H1 (cell line): ENCODE data around the gene RTN4IP1. TPM values are rescaled to one million over a fixed set of nuclear protein-coding genes. Genes with fewer than 3 reads are reported as not detected.

Experiments
- CTCF ChIA-PET: fragments of 300-600 bp; sonication (Branson Sonifier 250); formaldehyde crosslinking; loops from one replicate; lab custom pipeline; 2021; ENCODE audit not compliant: partially characterized antibody; lab: Charles Lee
- POLR2A ChIA-PET: fragments of 300-600 bp; sonication (Branson Sonifier 250); formaldehyde crosslinking; loops from one replicate; lab custom pipeline; 2021; ENCODE audit warnings: inconsistent platforms; ENCODE audit not compliant: partially characterized antibody; lab: Charles Lee
- DNase-seq, 2 experiments: peaks; one replicate each; pipeline versions ENCODE4 v3.0.0 to v3.0.0-alpha.2; 2010 to 2022; ENCODE audit warnings: low spot score in 2 of 2, low read depth in 1 of 2, mixed read lengths in 1 of 2
- FAIRE-seq: peaks from 2 replicates; lab custom pipeline; 2011; peaks lifted over from hg19 to GRCh38; lab: Jason Lieb, UNC
- H2AFZ ChIP-seq: 2 replicates; pipeline ENCODE4 v1.8.1; 2012; ENCODE audit warnings: low read length, inconsistent platforms
- H2AK5ac ChIP-seq: 2 replicates; pipeline ENCODE4 v1.6.1; 2013; ENCODE audit warnings: low read depth, low read length
- H2BK120ac ChIP-seq: replicated peaks from 2 replicates; pipeline ENCODE3; 2013; ENCODE audit warnings: low read depth, low read length, inconsistent platforms
- H2BK12ac ChIP-seq: 2 replicates; pipeline ENCODE4 v1.6.1; 2013; ENCODE audit warnings: low read depth, low read length
- H2BK15ac ChIP-seq: 2 replicates; pipeline ENCODE4 v1.6.1; 2013; ENCODE audit warnings: low read length
- H2BK20ac ChIP-seq: 2 replicates; pipeline ENCODE4 v1.6.1; 2013; ENCODE audit warnings: low read length
- H2BK5ac ChIP-seq: 2 replicates; pipeline ENCODE4 v1.6.1; 2013; ENCODE audit warnings: low read depth, low read length
- H3K14ac ChIP-seq: 2 replicates; pipeline ENCODE4 v1.6.1; 2013; ENCODE audit warnings: inconsistent platforms; ENCODE audit not compliant: insufficient read length
- H3K18ac ChIP-seq: 2 replicates; pipeline ENCODE4 v1.6.1; 2013; ENCODE audit warnings: low read length; ENCODE audit errors: extremely low read depth
- H3K23ac ChIP-seq: 2 replicates; pipeline ENCODE4 v1.6.1; 2013; ENCODE audit warnings: inconsistent platforms; ENCODE audit not compliant: insufficient read length
- H3K23me2 ChIP-seq: 2 replicates; pipeline ENCODE4 v1.6.1; 2013; ENCODE audit warnings: low read depth, low read length
- H3K27ac ChIP-seq: 2 replicates; pipeline ENCODE4 v1.6.1; 2011; ENCODE audit warnings: low read depth, low read length, inconsistent platforms
- H3K27me3 ChIP-seq, 4 experiments: replicated peaks in 1 of 4; 1 replicate in 1 of 4; 2 replicates in 3 of 4; pipeline versions ENCODE4 v1.6.1 to v1.8.1; 2011 to 2013; ENCODE audit warnings: low read length in 3 of 4, mild to moderate bottlenecking in 3 of 4, inconsistent platforms in 2 of 4, mixed read lengths in 2 of 4, moderate library complexity in 1 of 4; ENCODE audit not compliant: control insufficient read depth in 3 of 4, insufficient read depth in 3 of 4; ENCODE audit errors: extremely low read depth in 1 of 4
- H3K36me3 ChIP-seq, 4 experiments: 2 replicates each; pipeline versions ENCODE4 v1.6.1 to v1.8.1; 2011 to 2013; ENCODE audit warnings: mild to moderate bottlenecking in 4 of 4, low read length in 3 of 4, moderate library complexity in 2 of 4, control low read depth in 1 of 4, inconsistent platforms in 1 of 4; ENCODE audit not compliant: insufficient read depth in 4 of 4, control insufficient read depth in 2 of 4
- H3K4ac ChIP-seq: replicated peaks from 2 replicates; pipeline ENCODE3; 2013; ENCODE audit warnings: low read length, low read depth, mixed read lengths, inconsistent platforms; ENCODE audit not compliant: insufficient read length
- H3K4me1 ChIP-seq, 4 experiments: replicated peaks in 1 of 4; 1 replicate in 1 of 4; 2 replicates in 3 of 4; pipeline versions ENCODE4 v1.6.1 to v1.8.1; 2011 to 2013; ENCODE audit warnings: low read length in 3 of 4, inconsistent platforms in 2 of 4, mixed read lengths in 1 of 4; ENCODE audit not compliant: insufficient read depth in 4 of 4, control insufficient read depth in 3 of 4
- H3K4me2 ChIP-seq, 2 experiments: 2 replicates each; pipeline versions ENCODE4 v1.6.1 to v1.8.1; 2011 to 2013; ENCODE audit warnings: low read depth in 2 of 2, low read length in 2 of 2, control low read depth in 1 of 2, inconsistent platforms in 1 of 2, mild to moderate bottlenecking in 1 of 2; ENCODE audit not compliant: insufficient read depth in 1 of 2
- H3K4me3 ChIP-seq, 4 experiments: fragments of 200-600, 300-600 bp in 1 of 4; sonication (generic), shearing (Covaris generic), sonication (Bioruptor Twin) in 1 of 4; 2 replicates each; pipeline versions ENCODE4 v1.5.1 to v1.8.1; 2011 to 2016; ENCODE audit warnings: low read length in 4 of 4, low read depth in 3 of 4, control low read depth in 2 of 4, inconsistent platforms in 2 of 4, mild to moderate bottlenecking in 2 of 4, mixed read lengths in 1 of 4, moderate library complexity in 1 of 4; ENCODE audit not compliant: insufficient read depth in 2 of 4; ENCODE audit errors: extremely low read depth in 1 of 4
- H3K56ac ChIP-seq: replicated peaks from 2 replicates; pipeline ENCODE3; 2013; ENCODE audit warnings: low read depth, mild to moderate bottlenecking, mixed read lengths, low read length, inconsistent platforms; ENCODE audit not compliant: insufficient read length
- H3K79me1 ChIP-seq: 2 replicates; pipeline ENCODE4 v1.6.1; 2013; ENCODE audit warnings: low read depth, low read length, control low read depth
- H3K79me2 ChIP-seq, 2 experiments: 2 replicates each; pipeline versions ENCODE4 v1.6.1 to v1.8.1; 2012 to 2013; ENCODE audit warnings: low read length in 2 of 2, mild to moderate bottlenecking in 2 of 2, inconsistent platforms in 1 of 2; ENCODE audit not compliant: insufficient read depth in 2 of 2, control insufficient read depth in 1 of 2
- H3K9ac ChIP-seq, 4 experiments: replicated peaks in 1 of 4; 1 replicate in 1 of 4; 2 replicates in 3 of 4; pipeline versions ENCODE4 v1.6.1 to v1.8.1; 2011 to 2013; ENCODE audit warnings: low read depth in 3 of 4, low read length in 3 of 4, control low read depth in 2 of 4, mild to moderate bottlenecking in 2 of 4, moderate library complexity in 2 of 4, inconsistent platforms in 1 of 4; ENCODE audit errors: extremely low read depth in 1 of 4
- H3K9me3 ChIP-seq, 2 experiments: 2 replicates each; pipeline versions ENCODE4 v1.6.1 to v1.8.1; 2012 to 2013; ENCODE audit warnings: mild to moderate bottlenecking in 2 of 2, moderate library complexity in 2 of 2, control low read depth in 1 of 2, inconsistent platforms in 1 of 2, low read depth in 1 of 2, low read length in 1 of 2, mixed read lengths in 1 of 2; ENCODE audit not compliant: insufficient read depth in 2 of 2
- H4K20me1 ChIP-seq, 2 experiments: replicated peaks in 1 of 2; 2 replicates each; pipeline versions ENCODE3 to v1.8.1; 2011 to 2013; ENCODE audit warnings: inconsistent platforms in 2 of 2, low read length in 2 of 2, mild to moderate bottlenecking in 1 of 2; ENCODE audit not compliant: insufficient read depth in 2 of 2, control insufficient read depth in 1 of 2
- H4K5ac ChIP-seq: 2 replicates; pipeline ENCODE4 v1.6.1; 2013; ENCODE audit warnings: low read length, low read depth, mixed read lengths, inconsistent platforms; ENCODE audit not compliant: insufficient read length
- H4K8ac ChIP-seq: 2 replicates; pipeline ENCODE4 v1.8.0; 2013; ENCODE audit warnings: mild to moderate bottlenecking, moderate library complexity, low read length, inconsistent platforms; ENCODE audit not compliant: insufficient read depth; ENCODE audit errors: extremely low read depth
- H4K91ac ChIP-seq: replicated peaks from 2 replicates; pipeline ENCODE3; 2013; ENCODE audit warnings: low read length, mixed read lengths, inconsistent platforms; ENCODE audit not compliant: insufficient read length
- ATF2 ChIP-seq: IDR thresholded peaks from 2 replicates; pipeline ENCODE4 v1.6.1; 2012; ENCODE audit warnings: low read length, inconsistent platforms
- CTBP2 ChIP-seq: IDR thresholded peaks from 2 replicates; pipeline ENCODE4 v1.7.0; 2011; ENCODE audit warnings: borderline replicate concordance, mild to moderate bottlenecking, moderate library complexity, mixed read lengths, low read length; ENCODE audit not compliant: insufficient read depth, insufficient read length
- CTCF ChIP-seq, 3 experiments: IDR thresholded peaks; 1 replicate in 2 of 3; 2 replicates in 1 of 3; pipeline versions ENCODE4 v1.5.1 to v1.6.1; 2011; ENCODE audit warnings: low read length in 3 of 3, mild to moderate bottlenecking in 3 of 3, inconsistent platforms in 2 of 3, low read depth in 1 of 3, moderate library complexity in 1 of 3; ENCODE audit not compliant: insufficient read depth in 1 of 3; ENCODE audit errors: control extremely low read depth in 1 of 3
- GABPA ChIP-seq: IDR thresholded peaks from 2 replicates; pipeline ENCODE4 v1.6.1; 2011; ENCODE audit warnings: mild to moderate bottlenecking, low read length, moderate library complexity, borderline replicate concordance; ENCODE audit not compliant: insufficient read depth
- KDM5A ChIP-seq: fragments of 200-600 bp; IDR thresholded peaks from 2 replicates; pipeline ENCODE4 v1.7.1; 2012; ENCODE audit warnings: mild to moderate bottlenecking, low read length, inconsistent platforms, mixed read lengths
- MAX ChIP-seq: IDR thresholded peaks from 2 replicates; pipeline ENCODE4 v1.6.1; 2012; ENCODE audit warnings: inconsistent platforms
- NANOG ChIP-seq: IDR thresholded peaks from 2 replicates; pipeline ENCODE4 v1.6.1; 2011; ENCODE audit warnings: low read length, low read depth, mild to moderate bottlenecking, inconsistent platforms; ENCODE audit not compliant: insufficient read depth, poor library complexity, severe bottlenecking
- SIRT6 ChIP-seq: IDR thresholded peaks from one replicate; pipeline ENCODE4 v1.7.1; 2012; ENCODE audit warnings: low read length, inconsistent platforms
- TEAD4 ChIP-seq: IDR thresholded peaks from 2 replicates; pipeline ENCODE4 v1.6.1; 2012; ENCODE audit warnings: low read depth, low read length, inconsistent platforms, mixed read lengths
- WGBS, 2 experiments: shearing (Covaris generic) in 1 of 2; methylation state at CpG; one replicate each; pipeline versions ENCODE4 v1.1.6 to v1.1.7; 2013 to 2015; ENCODE audit warnings: low lambda C conversion rate in 2 of 2, mixed read lengths in 2 of 2, inconsistent platforms in 1 of 2, low coverage in 1 of 2, missing lambda C conversion rate in 1 of 2; ENCODE audit not compliant: insufficient replicate concordance in 2 of 2, insufficient coverage in 1 of 2, insufficient read length in 1 of 2; ENCODE audit errors: extremely low coverage in 1 of 2, missing lambda C conversion rate in 1 of 2; 5-methylcytosine and 5-hydroxymethylcytosine counted together
- polyA plus RNA-seq, 7 experiments: library from polyadenylated mRNA; depleted of rRNA in 3 of 7; stranded (reverse) in 5 of 7; unstranded in 2 of 7; fragments of >200 nt in 5 of 7; fragments of 200-250 nt in 2 of 7; gene quantifications; 1 replicate in 5 of 7; 2 replicates in 1 of 7; 4 replicates in 1 of 7; pipeline versions ENCODE4 v1.2.1 to v1.2.3, GENCODE V29; 2011 to 2013; ENCODE audit warnings: missing spikeins in 2 of 7, mixed read lengths in 2 of 7
- total RNA-seq: library from RNA; stranded (reverse); fragmentation: NEBNext Ultra II Directional; extraction: Animal tissue kit (Norgen Biotek cat#: 25700); gene quantifications from 2 replicates; pipeline ENCODE4 v1.2.1, GENCODE V29; 2021

Gene RTN4IP1
- total and polyA plus RNA-seq, 2 of the 8 experiments (the other 6 are each of a cell fraction or from before 2014, with no cell fraction given): 14.6 to 19.5 TPM

- H4K91ac ChIP-seq: no peak overlapping the region
- H3K9ac ChIP-seq: no peak overlapping the region
- H3K4ac ChIP-seq: no peak overlapping the region
- no peaks in the 10 kb centered on the region for H3K9me3 ChIP-seq
- no peak overlapping the region for H3K18ac ChIP-seq
- H3K27me3 ChIP-seq: no peaks in the 10 kb centered on the region
- H3K56ac ChIP-seq: no peak overlapping the region
- no peak overlapping the region for H3K4me3 ChIP-seq
- H2BK20ac ChIP-seq: no peak overlapping the region
- H3K4me1 ChIP-seq: peaks cover 0 to 4% (median 0%) of the 10 kb centered on the region in 4 experiments; a peak in 1 of 7 replicates
- H3K14ac ChIP-seq: no peak overlapping the region
- DNase-seq (no peak), FAIRE-seq (no peak)
- H2AK5ac ChIP-seq: no peak overlapping the region
- no peak overlapping the region for H4K8ac ChIP-seq
- no peak overlapping the region for H3K23ac ChIP-seq
- no peak overlapping the region for H3K27ac ChIP-seq
- H2BK5ac ChIP-seq: no peak overlapping the region
- ChIA-PET POLR2A (no interaction called here), CTCF (interaction anchor here (1.2 to 1.9 kb wide), 2 partner anchors 29 to 180 kb away, joined by 4 to 6 read pairs; partner anchors contain the start of gene CRYBG1)
- H3K36me3 ChIP-seq: no peaks in the 10 kb centered on the region
- H3K79me1 ChIP-seq: no peaks in the 10 kb centered on the region
- H2BK120ac ChIP-seq: no peak overlapping the region
- no peaks in the 10 kb centered on the region for H4K20me1 ChIP-seq
- H3K23me2 ChIP-seq: no peaks in the 10 kb centered on the region
- no peak overlapping the region for H3K4me2 ChIP-seq
- H4K5ac ChIP-seq: no peak overlapping the region
- no peak overlapping the region for H2BK15ac ChIP-seq
- no peak overlapping the region for H2BK12ac ChIP-seq
- no peaks in the 10 kb centered on the region for H3K79me2 ChIP-seq
- WGBS, 2 experiments: 93% methylated on average over 6 of the region's 6 CpGs; no CpG with 5 or more reads in 1 of the 2 experiments
- H2AFZ ChIP-seq: no peak overlapping the region
- TF ChIP-seq KDM5A (no peak), SIRT6 (no peak), GABPA (no peak), ATF2 (no peak), NANOG (no peak), TEAD4 (no peak), CTBP2 (no peak), MAX (no peak), CTCF (IDR thresholded peaks at IDR 0.05; ENCODE audit: control extremely low read depth in 1 of 3, insufficient read depth in 1 of 3, low read depth in 1 of 3, low read length in 3 of 3) (no peak)
These were observed 88.4 kb downstream of the RTN4IP1 start for GRCh38 chr6:106540907-106541306.
